GM06990 (cell line): ENCODE measurements around the gene MYO5A.

Experiments
- DNase-seq: peaks from one replicate; pipeline ENCODE4 v3.0.0-alpha.2; 2011; ENCODE audit not compliant: insufficient read length; ENCODE audit errors: extremely low read depth
- H3K27me3 ChIP-seq: replicated peaks from 2 replicates; pipeline ENCODE4 v1.6.0; 2011; ENCODE audit warnings: low read length; ENCODE audit not compliant: control insufficient read depth, insufficient read depth
- H3K36me3 ChIP-seq: 2 replicates; pipeline ENCODE4 v1.5.1; 2011; ENCODE audit warnings: low read length; ENCODE audit not compliant: control insufficient read depth, insufficient read depth
- H3K4me3 ChIP-seq: replicated peaks from 2 replicates; pipeline ENCODE4 v1.5.1; 2011; ENCODE audit warnings: low read depth, mild to moderate bottlenecking, control low read depth, low read length
- TF ChIP-seq, protein P1 (sequence below): IDR thresholded peaks from 2 replicates; pipeline ENCODE4 v1.5.1; 2011; ENCODE audit warnings: low read length, control low read depth, mild to moderate bottlenecking, inconsistent platforms; ENCODE audit not compliant: insufficient read depth, poor library complexity, severe bottlenecking

MYO5A gene

GRCh38 chr15:52326756-52327155 lies 201.9 kb downstream of the MYO5A start:
- no peak for DNase-seq
- Histone ChIP-seq H3K4me3 (no peak overlapping the region), H3K27me3 (no peaks in the 10 kb centered on the region), H3K36me3 (peaks cover 16% of the 10 kb centered on the region)
- TF ChIP-seq, protein P1, sequence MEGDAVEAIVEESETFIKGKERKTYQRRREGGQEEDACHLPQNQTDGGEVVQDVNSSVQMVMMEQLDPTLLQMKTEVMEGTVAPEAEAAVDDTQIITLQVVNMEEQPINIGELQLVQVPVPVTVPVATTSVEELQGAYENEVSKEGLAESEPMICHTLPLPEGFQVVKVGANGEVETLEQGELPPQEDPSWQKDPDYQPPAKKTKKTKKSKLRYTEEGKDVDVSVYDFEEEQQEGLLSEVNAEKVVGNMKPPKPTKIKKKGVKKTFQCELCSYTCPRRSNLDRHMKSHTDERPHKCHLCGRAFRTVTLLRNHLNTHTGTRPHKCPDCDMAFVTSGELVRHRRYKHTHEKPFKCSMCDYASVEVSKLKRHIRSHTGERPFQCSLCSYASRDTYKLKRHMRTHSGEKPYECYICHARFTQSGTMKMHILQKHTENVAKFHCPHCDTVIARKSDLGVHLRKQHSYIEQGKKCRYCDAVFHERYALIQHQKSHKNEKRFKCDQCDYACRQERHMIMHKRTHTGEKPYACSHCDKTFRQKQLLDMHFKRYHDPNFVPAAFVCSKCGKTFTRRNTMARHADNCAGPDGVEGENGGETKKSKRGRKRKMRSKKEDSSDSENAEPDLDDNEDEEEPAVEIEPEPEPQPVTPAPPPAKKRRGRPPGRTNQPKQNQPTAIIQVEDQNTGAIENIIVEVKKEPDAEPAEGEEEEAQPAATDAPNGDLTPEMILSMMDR = no peak

DNA sequence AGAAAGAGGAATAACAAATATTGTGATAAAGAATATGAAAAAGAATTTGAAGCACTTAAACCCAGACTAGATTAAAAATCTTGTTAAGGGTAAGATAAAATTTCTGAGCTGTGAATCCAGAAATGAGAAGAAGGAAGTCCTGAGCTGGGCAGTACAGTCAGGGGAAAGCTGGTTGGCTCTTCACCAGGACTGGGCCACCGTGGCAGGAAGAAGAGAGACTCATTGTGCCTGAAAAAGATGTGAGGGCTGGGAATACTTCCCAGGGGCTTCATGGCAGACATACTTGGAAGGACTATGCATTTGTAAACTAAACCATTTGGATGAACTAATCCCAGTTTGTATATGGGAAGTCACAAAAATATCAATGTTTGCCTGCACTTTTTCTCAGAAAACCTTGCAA lies 204.6 kb downstream of the MYO5A start:
- no peaks in the 10 kb centered on the region for H3K27me3 ChIP-seq
- H3K4me3 ChIP-seq = no peak overlapping the region
- peaks cover 23% of the 10 kb centered on the region for H3K36me3 ChIP-seq
- TF ChIP-seq, protein P1 = no peak
- DNase-seq = no peak

DNA sequence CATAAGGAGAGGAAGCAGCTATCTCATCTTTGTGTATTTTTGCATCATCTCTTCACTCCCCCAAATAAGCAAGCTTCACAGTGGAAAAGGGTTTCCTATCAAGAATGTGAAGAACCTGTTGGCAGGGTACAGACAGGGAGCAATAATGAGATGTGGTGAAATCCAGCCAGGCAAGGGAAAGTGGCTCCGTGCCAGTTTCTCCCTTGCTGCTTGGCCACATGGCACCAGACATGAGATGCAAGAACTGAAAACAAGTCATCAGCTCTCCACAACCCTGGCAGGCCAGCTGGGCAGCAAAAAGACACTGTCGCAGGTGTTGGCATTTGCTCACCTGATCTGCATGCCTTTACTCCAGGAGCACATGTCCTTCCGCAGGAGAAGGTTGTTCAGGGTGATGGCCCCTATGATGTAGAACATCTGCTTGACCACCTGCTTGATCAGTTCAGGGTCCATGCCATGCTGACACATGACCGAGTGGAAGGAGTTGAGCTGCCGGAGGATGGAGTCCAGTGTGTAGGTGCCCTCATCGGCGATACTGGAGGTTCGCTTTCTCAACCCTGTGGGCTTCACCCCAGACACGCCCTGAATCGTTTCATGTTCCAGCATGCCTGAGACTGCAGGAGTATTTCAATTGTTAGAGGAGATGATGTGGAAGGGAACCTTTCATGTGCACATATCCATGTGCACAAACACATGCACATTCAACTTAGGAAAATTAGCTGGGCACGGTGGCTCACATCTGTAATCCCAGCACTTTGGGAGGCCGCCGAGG lies 209.8 kb downstream of the MYO5A start:
- Histone ChIP-seq H3K36me3 (peaks cover 23% of the 10 kb centered on the region), H3K27me3 (no peaks in the 10 kb centered on the region), H3K4me3 (no peak overlapping the region)
- TF ChIP-seq, protein P1 = no peak
- DNase-seq = no peak

- Histone ChIP-seq H3K27me3 (no peaks in the 10 kb centered on the region), H3K36me3 (peaks cover 22% of the 10 kb centered on the region), H3K4me3 (no peak overlapping the region)
- TF ChIP-seq, protein P1 = no peak
- DNase-seq = no peak
Measured at GRCh38 chr15:52317688-52318087, 211.0 kb downstream of the MYO5A start.

DNA sequence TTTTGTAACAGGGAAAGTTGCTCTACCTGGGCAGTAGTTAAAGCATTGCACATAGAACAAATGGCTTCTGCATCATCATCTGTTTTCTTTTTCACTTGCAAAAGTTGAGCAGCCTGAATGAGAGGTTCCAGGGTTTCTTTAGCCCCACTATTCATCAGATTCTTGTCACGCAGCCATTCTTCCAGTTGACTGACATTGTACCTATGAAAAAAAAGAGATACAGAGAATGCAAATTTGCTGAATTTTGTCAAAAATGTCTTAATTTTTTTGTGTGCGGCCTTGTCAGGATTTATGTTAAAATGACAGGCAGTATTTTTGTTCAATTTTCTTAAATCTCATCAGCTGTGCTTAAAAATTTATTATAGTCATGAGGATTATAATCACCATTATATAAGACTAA lies 211.7 kb downstream of the MYO5A start:
- DNase-seq = no peak
- peaks cover 19% of the 10 kb centered on the region for H3K36me3 ChIP-seq
- TF ChIP-seq, protein P1 = no peak
- no peaks in the 10 kb centered on the region for H3K27me3 ChIP-seq
- H3K4me3 ChIP-seq = no peak overlapping the region
